Left renal pelvis (tissue), 4 donors: ENCODE data around the gene BMERB1. TPM values are rescaled to one million over a fixed set of nuclear protein-coding genes. Genes with fewer than 3 reads are reported as not detected.
"Not testable (repeated sequence)": the region's sequence is repeated elsewhere in the genome, so short reads cannot be mapped to it uniquely, and the experiment has no call there.

Source experiments
- DNase-seq, 4 donors: peaks; one replicate each; pipeline ENCODE4 v3.0.0-alpha.2; 2013; ENCODE audit warnings: low read depth in 4 of 4, low spot score in 3 of 4
- polyA plus RNA-seq, 4 donors: library from polyadenylated mRNA; unstranded; fragments of 120-200 nt; gene quantifications; one replicate each; pipeline ENCODE4 v1.2.1, GENCODE V29; 2013; ENCODE audit not compliant: insufficient read length in 4 of 4

BMERB1 gene
- 10 to 100 TPM; 37.0 to 47.9 (median 45.9) TPM for polyA plus RNA-seq

DNA sequence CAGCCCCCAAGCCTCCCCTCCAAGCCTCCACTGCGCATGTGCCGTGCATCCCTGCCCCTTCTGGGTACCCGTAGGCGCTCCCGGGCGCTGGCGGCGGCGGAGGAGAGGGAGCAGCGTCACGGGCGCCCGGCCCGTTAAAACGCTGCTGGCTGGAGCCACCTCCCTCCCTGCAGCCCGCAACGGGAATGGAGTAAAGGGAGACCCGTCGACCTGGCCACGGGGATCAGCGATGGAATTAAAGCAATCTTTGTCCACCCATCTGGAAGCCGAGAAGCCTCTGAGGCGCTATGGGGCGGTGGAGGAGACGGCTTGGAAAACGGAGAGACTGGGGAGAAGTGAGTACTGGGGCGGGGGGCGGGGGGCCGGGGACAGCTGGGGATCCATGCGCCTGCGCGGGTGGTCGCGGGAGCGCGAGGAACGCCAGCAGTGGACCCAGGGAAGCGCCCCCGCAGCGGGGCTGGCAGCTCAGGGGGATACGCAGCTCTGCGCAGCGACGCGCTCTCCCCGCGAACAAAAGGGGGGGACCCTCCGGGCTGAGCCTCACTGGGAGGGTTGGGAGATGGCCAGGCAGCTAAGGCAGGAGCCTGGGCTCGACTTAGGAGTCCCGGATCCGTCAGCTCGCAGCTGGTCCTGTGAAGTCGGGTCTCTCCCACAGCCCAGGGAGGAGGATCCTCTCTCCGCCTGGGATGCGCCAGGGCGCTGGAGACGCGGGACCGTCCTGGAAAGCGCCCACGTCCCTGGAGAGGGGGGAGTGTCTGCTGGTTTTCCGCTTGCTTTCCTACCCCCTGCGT is at the start of gene BMERB1:
TSS of gene BMERB1 (plus strand) at position 164 of the 791 bp plus-strand sequence. CDS start at position 230, 66 bp downstream.
- peak in 3 of 4 donors; percentile 46 to 67 (median 48) for DNase-seq

DNA sequence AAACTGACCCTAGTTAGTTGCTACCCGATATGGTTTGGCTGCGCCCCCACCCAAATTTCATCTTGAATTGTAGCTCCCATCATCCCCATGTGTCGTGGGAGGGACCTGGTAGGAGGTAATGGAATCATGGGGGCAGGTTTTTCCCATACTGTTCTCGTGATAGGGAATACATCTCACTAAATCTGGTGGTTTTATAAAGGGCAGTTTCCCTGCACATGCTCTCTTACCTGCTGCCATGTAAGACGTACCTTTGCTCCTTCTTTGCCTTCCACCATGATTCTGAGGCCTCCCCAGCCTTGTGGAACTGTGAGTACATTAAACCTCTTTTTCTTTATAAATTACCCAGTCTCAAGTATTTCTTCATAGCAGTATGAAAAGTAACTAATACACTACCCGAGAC is 46.3 kb upstream of the BMERB1 start:
- not testable (repeated sequence) for DNase-seq

DNA sequence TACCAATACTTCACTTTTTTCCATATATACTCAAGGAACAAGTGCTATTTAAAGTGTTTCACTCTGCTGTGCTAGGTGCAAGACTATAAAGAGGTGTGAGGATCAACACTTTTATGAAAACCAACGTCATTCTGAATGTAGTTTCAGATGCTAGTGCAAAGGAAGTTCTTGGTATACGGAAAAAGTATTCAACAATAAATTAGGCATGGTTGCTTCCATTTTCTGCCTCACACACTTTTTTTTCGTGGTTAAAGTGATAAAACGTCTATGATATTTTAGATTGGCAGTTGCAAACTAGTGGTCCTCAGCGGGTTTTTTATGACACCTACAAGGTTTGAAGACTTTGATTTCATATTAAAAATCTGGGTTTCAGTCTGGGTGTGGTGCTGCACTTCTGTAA is 44.5 kb upstream of the BMERB1 start:
- DNase-seq: not testable (repeated sequence)

DNA sequence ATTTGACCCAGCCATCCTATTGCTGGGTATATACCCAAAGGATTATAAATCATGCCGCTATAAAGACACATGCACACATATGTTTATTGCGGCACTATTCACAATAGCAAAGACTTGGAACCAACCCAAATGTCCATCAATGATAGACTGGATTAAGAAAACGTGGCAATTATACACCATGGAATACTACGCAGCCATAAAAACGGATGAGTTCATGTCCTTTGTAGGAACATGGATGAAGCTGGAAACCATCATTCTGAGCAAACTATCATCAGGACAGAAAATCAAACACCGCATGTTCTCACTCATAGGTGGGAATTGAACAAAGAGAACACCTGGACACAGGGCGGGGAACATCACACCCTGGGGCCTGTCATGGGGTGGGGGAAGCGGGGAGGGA is 41.4 kb upstream of the BMERB1 start:
- not testable (repeated sequence) for DNase-seq

DNA sequence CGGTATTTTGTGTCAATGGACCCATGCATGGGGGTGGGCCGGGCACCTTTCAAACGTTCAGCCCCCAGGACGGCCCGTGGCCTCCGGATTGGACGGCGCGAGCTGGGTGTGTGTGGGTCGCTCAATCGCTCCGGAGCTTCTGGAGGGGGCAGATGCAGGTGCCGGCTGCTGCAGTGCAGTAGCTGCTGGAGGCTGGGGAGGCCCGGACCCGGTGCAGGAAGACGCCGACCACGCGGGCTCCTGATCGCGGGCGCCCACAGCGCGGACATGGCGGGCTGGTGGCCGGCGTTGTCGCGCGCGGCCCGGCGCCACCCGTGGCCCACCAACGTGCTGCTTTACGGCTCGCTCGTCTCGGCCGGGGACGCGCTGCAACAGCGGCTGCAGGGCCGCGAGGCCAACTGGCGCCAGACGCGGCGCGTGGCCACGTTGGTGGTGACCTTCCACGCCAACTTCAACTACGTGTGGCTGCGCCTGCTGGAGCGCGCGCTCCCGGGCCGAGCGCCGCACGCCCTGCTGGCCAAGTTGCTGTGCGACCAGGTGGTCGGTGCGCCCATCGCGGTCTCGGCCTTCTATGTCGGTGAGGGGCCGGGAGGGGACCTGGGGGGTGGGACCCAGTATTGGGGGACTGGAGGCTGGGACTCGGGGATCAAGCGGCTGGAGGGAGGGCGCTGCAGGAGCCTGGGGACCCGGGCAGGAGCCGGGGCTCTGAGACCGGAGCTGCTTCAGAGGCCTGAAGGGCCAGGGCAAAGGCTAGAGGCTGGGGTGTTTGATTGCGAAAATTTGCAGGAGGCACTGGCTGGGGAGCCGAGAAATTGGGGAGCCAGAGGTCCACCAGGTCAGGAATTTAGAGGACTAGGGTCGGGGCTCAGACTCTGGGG is 38.5 kb upstream of the BMERB1 start, which contains the start of gene MPV17L:
TSS of gene MPV17L (plus strand) at position 124 of the 878 bp plus-strand sequence. CDS start at position 268, 144 bp downstream.
- DNase-seq: peak in 1 of 4 donors; percentile 8

DNA sequence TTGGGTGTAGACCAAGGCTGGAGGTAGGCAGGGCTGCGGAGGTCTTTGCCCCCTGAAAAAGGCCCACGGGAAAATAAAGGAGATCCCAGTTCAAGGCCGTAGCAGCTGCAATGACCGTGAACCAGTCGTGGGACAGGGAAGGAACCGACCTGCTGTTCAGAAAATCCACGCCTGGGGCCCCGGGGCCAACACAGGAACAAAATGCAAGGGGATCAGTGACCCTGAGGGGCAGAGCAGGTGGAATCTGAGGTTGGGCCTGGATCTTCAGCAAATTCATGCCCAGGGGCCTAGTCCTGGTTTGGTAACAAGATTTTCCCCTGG is 37.9 kb upstream of the BMERB1 start:
- not testable (repeated sequence) for DNase-seq

DNA sequence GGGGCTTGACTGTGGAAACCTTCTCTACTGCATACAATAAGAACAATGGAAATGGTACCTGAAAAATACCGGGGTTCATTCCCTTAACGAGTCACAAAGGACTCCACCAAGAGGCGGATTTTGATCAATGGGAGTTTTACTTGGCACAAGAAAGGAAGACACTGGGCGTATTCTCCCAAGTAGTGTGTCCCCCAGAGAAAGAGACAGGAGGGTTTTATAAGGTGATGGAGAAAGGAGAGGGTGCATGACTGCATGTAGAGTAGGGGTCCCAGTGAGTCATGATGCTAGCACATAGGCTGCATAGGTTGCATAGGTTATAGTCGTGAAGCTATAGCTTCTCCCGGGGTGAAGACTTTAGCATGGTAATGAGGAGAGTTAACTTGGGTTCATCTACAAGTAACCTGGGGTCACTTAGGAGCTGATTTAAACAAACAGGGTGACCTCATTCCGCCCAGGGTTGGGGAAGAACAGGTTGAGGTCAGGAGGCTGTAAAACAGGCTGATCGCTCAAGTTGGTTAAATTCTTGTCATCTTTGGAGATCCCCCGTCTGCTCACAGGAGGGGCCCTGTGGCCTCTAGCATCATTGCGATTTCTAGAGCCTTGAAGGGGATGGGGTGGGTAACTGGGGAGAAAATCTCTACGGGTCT is 37.3 kb upstream of the BMERB1 start:
- DNase-seq: no peak

DNA sequence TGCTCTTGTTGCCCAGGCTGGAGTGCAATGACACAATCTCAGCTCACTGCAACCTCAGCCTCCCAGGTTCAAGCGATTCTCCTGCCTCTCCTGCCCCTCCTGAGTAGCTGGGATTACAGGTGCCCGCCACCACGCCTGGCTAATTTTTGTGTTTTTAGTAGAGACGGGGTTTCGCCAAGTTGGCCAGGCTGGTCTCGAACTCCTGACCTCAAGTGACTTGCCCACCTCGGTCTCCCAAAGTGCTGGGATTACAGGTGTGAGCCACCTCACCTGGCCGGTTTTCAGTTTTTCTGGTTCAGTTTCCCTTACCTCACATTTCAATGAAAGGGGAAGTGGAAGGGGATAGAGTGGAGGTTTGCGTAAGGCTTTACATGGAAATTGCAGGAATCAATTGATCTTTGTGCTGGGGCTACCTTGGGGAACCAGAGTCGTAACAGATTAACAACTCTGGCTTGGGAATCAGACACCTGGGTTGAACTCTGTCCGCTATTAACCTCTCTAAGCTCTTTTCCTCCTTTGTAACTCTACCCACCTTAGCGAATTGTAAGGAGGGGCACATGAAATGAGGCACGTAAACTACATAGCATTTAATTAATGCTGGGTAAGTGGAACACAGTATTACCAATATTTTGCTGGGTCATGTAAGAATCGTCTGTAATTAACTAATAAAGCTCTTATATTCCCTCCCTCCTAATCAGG is 35.6 kb upstream of the BMERB1 start:
- DNase-seq: peak in 1 of 4 donors; percentile 10

DNA sequence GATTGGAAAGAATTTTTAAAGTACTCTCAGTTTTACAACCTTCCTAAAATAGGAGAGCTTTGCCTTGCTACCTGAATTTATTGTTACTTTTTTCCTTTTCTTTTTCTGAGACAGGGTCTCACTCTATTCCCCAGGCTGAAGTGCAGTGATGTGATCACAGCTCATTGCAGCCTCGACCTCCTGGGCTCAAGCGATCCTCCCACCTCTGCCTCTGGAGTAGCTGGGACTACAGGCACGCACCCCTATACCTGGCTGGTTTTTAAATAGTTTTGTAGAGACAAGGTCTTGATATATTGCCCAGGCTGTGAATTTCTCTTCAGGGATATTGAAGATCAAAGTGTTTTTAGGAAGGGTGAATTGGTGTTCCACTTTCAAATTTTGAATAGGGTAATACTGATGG is 35.1 kb upstream of the BMERB1 start:
- DNase-seq: no peak

DNA sequence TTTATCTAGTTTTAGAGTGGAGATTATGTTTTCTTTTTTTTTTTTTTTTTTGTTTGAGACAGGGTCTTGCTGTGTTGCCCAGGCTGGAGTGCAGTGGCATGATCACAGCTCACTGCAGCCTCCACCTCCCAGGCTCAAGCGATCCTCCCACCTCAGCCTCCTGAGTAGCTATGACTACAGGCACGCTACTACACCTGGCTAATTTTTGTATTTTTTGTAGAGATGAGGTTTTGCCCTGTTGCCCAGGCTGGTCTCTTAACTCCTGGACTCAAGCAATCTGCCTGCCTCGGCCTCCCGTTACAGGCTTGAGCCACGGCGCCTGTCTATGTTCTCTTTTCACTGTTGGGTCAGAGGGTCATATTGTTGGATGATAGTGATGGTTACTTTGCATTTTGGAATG is 34.1 kb upstream of the BMERB1 start:
- DNase-seq: not testable (repeated sequence)

DNA sequence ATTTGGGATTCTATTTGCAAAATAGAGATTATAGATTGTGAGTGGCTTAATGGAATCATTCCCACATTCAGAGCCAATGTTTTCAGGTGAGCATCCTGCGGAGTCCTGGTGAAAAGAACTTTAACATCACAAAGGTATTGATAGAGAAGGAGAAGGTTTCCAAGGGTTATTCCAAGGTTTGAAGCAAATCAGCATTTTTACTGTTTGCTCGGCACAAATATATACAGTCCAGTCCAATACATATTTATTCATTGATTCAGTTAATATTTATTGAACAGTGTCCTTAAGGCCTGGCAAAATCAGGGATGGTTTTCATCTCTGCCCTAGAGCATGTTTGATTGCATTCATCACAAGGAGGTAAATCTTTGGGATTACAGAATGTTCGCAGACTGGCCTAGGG is 32.4 kb upstream of the BMERB1 start:
- DNase-seq: no peak

DNA sequence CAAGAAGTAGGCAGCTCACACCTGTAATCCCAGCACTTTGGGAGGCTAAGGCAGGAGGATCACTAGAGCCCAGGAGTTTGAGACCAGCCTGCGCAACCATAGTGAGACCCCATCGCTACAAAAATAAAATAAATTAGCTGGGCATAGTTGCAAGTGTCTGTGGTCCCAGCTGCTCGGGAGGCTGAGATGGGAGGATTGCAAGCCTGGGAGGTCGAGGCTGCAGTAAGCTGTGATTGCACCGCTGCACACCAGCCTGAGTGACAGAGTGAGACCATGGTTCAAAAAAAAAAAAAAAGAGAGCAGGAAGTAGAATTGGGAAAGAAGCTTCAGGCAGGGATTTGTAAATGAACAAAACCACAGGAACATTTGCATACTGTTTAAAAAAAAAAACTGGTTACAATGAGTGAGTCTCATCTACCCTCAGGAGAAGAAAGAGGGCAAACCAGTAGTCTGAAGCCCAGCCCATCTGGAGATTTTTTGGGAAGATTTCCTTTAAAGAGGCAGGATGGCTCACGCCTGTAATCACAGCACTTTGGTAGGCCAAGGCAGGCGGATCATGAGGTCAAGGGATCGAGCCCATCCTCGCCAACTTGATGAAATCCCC is 30.9 kb upstream of the BMERB1 start:
- no peak for DNase-seq

DNA sequence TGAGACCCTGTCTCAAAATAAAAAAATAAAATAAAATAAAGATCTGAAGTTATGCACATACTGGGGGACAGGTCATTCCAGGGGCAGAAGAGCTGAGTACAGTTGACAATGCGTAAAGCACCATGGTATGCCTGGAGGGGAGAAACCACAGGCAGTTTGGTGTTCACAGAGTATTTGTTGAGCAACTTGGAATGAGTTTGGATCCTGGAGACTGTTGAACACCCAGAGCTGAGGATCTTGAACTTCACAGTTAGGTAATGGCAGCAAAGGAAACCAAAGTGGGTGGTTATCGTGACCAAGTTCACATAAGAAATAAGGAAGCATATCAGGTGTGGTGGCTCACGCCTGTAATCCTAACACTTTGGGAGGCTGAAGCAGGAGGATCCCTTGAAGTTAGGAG is 30.3 kb upstream of the BMERB1 start:
- not testable (repeated sequence) for DNase-seq

DNA sequence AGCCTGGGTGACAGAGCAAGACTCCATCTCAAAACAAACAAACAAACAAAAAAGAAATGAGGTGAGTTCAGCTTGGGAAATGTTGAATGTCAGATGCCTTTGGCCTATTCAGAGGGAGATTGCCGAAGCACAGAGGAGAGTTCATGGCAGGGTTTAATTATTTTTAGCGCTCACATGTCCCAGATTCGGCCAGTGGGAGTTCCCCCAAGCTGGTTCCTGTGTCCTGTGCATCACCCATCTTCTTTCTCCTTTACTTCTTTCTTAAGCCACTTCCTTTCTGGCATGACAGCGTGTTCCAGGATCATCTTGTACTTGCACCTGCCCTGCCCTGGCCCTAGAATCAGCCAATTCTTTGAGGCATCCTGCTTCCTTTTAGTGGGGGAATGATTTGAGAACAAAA is 29.6 kb upstream of the BMERB1 start:
- DNase-seq: no peak

DNA sequence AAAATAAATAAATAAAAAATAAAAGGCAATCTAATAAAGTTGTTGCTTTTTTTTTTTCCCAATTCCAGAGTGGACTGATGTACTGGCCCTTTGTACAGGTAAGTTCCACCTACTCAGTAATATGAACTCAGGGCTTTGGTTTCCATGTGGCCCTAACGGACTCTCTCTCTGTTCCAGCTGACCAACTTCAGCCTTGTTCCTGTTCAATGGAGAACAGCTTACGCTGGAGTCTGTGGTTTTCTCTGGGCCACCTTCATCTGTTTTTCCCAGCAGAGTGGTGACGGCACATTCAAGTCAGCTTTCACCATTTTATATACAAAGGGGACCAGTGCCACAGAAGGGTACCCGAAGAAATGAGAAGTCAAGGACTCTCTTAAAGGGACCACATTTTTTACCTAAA is 26.6 kb upstream of the BMERB1 start:
- DNase-seq: not testable (repeated sequence)

DNA sequence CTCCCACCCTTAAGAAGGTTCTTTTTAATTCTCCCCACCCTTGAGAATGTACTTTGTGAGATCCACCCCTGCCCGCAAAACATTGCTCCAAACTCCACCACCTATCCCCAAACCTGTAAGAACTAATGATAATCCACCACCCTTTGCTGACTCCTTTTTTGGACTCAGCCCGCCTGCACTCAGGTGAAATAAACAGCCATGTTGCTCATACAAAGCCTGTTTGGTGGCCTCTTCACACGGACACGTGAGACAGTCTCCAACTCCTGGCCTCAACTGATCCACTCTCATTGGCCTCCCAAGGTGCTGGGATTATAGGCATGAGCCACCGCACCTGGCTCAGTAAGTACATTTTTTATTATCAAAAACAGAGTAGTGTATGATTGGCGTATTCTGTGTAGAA is 24.9 kb upstream of the BMERB1 start:
- DNase-seq: not testable (repeated sequence)

DNA sequence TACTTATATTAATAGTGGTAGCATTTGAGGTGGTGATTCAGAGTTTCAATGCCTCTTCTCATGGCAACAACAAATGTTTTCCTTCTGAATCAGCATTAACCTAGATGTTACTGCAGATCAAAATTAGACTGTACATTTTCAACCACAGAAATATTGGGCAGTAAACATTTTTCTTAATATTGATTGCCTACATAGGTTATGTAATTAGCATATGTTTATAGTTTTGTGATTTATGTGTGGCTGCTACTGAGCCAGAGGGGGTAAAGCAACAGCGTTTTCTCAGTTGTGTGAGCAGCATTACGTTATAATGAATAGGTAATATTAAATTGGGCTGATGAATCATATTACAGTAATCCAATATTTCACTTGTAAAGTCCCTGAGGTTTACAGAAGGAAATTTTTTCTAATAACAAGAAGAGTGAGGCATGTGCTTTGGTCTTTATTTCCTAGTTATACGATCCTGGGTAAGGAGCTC is 18.8 kb upstream of the BMERB1 start:
- DNase-seq: no peak

DNA sequence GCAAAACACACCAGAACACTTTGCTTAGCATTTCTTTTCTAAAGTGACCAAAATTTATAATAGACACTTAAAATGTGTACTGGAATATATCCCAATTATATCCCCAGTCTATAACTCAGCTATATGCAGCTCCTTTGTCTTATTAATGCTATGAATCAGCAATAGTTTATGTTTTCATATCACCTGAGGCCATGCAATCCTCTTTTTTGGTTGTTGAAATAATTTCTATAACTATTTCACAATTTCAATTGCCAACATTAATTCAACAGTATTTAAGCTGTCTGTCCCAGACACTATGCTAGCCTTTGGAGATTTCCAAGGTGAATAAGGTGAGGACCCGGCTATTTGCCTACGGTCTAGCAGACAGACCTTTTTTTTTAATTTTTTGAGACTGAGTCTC is 17.2 kb upstream of the BMERB1 start:
- DNase-seq: no peak

DNA sequence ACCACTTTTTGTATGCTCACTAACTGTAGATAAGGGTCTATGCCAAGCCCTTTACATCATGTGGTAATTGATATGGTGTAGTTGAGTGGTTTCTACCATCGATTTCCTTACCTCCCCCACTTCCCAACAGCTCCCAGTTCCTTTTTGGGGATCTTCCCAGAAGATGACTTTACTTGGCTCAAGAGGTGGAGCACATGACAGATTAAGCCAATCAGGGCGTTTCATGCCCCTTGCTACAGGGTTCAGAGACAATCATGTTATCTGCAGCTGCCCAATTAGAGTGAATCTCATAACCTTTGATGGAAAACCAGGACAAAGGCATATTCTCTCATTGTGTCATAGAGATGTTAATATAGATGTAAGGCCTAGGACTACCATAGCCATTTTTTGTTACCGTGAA is 16.2 kb upstream of the BMERB1 start:
- DNase-seq: no peak

DNA sequence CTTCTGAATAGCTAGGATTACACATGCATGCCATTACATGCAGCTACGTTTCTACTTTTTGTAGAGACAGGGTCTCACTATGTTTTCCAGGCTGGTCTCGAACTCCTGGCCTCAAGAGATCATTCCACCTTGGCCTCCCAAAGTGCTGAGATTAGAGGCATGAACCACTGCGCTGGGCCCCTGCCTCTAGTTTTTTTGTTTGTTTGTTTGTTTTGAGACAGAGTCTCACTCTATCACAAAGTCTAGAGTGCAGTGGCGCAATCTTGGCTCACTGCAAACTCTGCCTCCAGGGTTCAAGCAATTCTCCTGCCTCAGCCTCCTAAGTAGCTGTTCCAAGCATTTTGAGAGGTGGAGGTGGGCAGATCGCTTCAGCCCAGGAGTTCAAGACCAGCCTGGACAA is 12.7 kb upstream of the BMERB1 start:
- DNase-seq: not testable (repeated sequence)
